Endothelial cell of umbilical vein (primary cell): Measurements from ENCODE around the gene CASK. TPM values are rescaled to one million over a fixed set of nuclear protein-coding genes. Genes with fewer than 3 reads are reported as not detected.

Experiments
- BruUV-seq: library from RNA; stranded (reverse); fragments of 400-500 nt; replicated peaks from 2 replicates; lab custom pipeline; 2021; lab: Mats Ljungman, UMichigan
- CTCF ChIA-PET: fragments of 300-600, 350-600 bp; sonication (Branson Sonifier 250); formaldehyde crosslinking; loops from one replicate; lab custom pipeline; 2021; ENCODE audit warnings: antibody characterized with exemption, inconsistent platforms; lab: Charles Lee
- POLR2A ChIA-PET: fragments of 300-600, 350-600 bp; sonication (Branson Sonifier 250); formaldehyde crosslinking; loops from one replicate; lab custom pipeline; 2021; ENCODE audit warnings: antibody characterized with exemption, inconsistent platforms; lab: Charles Lee
- DNase-seq: peaks from one replicate; pipeline ENCODE4 v3.0.0-alpha.2; 2011; ENCODE audit warnings: low read depth, low spot score
- FAIRE-seq: peaks from 2 replicates; lab custom pipeline; 2011; peaks lifted over from hg19 to GRCh38; lab: Jason Lieb, UNC
- H2AFZ ChIP-seq: 2 replicates; pipeline ENCODE4 v1.6.0; 2012; ENCODE audit warnings: low read depth, low read length, control low read depth, inconsistent platforms
- H3K27ac ChIP-seq: 2 replicates; pipeline ENCODE4 v1.5.1; 2011; ENCODE audit warnings: low read depth, mild to moderate bottlenecking, control low read depth, low read length, moderate library complexity; ENCODE audit not compliant: insufficient read depth
- H3K27me3 ChIP-seq, 2 experiments: 2 replicates each; pipeline versions ENCODE4 v1.6.0 to v1.6.1; 2011; ENCODE audit warnings: low read length in 2 of 2, mixed read lengths in 1 of 2; ENCODE audit not compliant: control insufficient read depth in 2 of 2, insufficient read depth in 2 of 2
- H3K36me3 ChIP-seq, 2 experiments: 2 replicates in 1 of 2; 3 replicates in 1 of 2; pipeline ENCODE4 v1.5.1; 2011; ENCODE audit warnings: low read length in 2 of 2, mild to moderate bottlenecking in 1 of 2, moderate library complexity in 1 of 2; ENCODE audit not compliant: control insufficient read depth in 2 of 2, insufficient read depth in 2 of 2; ENCODE audit errors: extremely low read depth in 1 of 2
- H3K4me1 ChIP-seq: 3 replicates; pipeline ENCODE4 v1.5.1; 2011; ENCODE audit warnings: mild to moderate bottlenecking, low read length; ENCODE audit not compliant: control insufficient read depth, insufficient read depth; ENCODE audit errors: extremely low read depth
- H3K4me2 ChIP-seq: 2 replicates; pipeline ENCODE4 v1.6.1; 2011; ENCODE audit warnings: low read length, control low read depth, mixed read lengths; ENCODE audit not compliant: insufficient read depth
- H3K4me3 ChIP-seq, 3 experiments: fragments of 200-600 bp in 1 of 3; sonication (generic), shearing (Covaris generic) in 1 of 3; replicated peaks in 1 of 3; 2 replicates each; pipeline ENCODE4 v1.5.1; 2011 to 2016; ENCODE audit warnings: control low read depth in 3 of 3, low read length in 3 of 3, mild to moderate bottlenecking in 2 of 3, inconsistent platforms in 1 of 3, low read depth in 1 of 3, moderate library complexity in 1 of 3; ENCODE audit not compliant: insufficient read depth in 1 of 3
- H3K79me2 ChIP-seq: 2 replicates; pipeline ENCODE4 v1.6.0; 2012; ENCODE audit warnings: low read length, inconsistent platforms; ENCODE audit not compliant: control insufficient read depth, insufficient read depth
- H3K9ac ChIP-seq: replicated peaks from 2 replicates; pipeline ENCODE3; 2011; ENCODE audit warnings: low read length, control low read depth; ENCODE audit not compliant: insufficient read depth; ENCODE audit errors: extremely low read depth
- H3K9me1 ChIP-seq: replicated peaks from 3 replicates; pipeline ENCODE4 v1.6.0; 2011; ENCODE audit warnings: mild to moderate bottlenecking, low read length; ENCODE audit not compliant: control insufficient read depth, insufficient read depth; ENCODE audit errors: extremely low read depth
- H3K9me3 ChIP-seq: replicated peaks from 2 replicates; pipeline ENCODE4 v1.5.1; 2012; ENCODE audit warnings: low read length, inconsistent platforms; ENCODE audit not compliant: control insufficient read depth, insufficient read depth
- H4K20me1 ChIP-seq: replicated peaks from 2 replicates; pipeline ENCODE3; 2011; ENCODE audit warnings: mild to moderate bottlenecking, low read length; ENCODE audit not compliant: control insufficient read depth, insufficient read depth; ENCODE audit errors: extremely low read depth
- EZH2 ChIP-seq: IDR thresholded peaks from 2 replicates; pipeline ENCODE4 v1.6.1; 2012; ENCODE audit warnings: borderline replicate concordance, low read depth, mild to moderate bottlenecking, moderate library complexity, low read length, inconsistent platforms; ENCODE audit not compliant: severe bottlenecking
- FOS ChIP-seq: IDR thresholded peaks from 2 replicates; pipeline ENCODE4 v1.6.1; 2011; ENCODE audit warnings: mild to moderate bottlenecking, low read length, moderate library complexity, borderline replicate concordance; ENCODE audit not compliant: insufficient read depth
- GATA2 ChIP-seq: IDR thresholded peaks from 2 replicates; pipeline ENCODE4 v1.7.0; 2011; ENCODE audit warnings: low read depth, mild to moderate bottlenecking, moderate library complexity, mixed read lengths, low read length; ENCODE audit not compliant: insufficient read length, insufficient read depth
- JUN ChIP-seq: IDR thresholded peaks from 2 replicates; pipeline ENCODE4 v1.6.1; 2011; ENCODE audit warnings: borderline replicate concordance, low read depth; ENCODE audit not compliant: insufficient read length, insufficient read depth
- MYC ChIP-seq: IDR thresholded peaks from one replicate; pipeline ENCODE4 v1.6.1; 2011; ENCODE audit warnings: mild to moderate bottlenecking, low read depth, low read length
- POLR2A ChIP-seq: IDR thresholded peaks from 2 replicates; pipeline ENCODE4 v1.6.1; 2012; ENCODE audit warnings: low read depth, mild to moderate bottlenecking, control low read depth, low read length
- POLR2AphosphoS5 ChIP-seq: IDR thresholded peaks from 2 replicates; pipeline ENCODE4 v1.6.1; 2012; ENCODE audit warnings: low read depth, mild to moderate bottlenecking, control low read depth, low read length, moderate library complexity; ENCODE audit not compliant: insufficient read depth
- dilution Hi-C: fragments of 300-500 bp; cut with MboI; formaldehyde crosslinking; loops from one replicate; pipeline ENCODE4 v1.15.0; 2019; ENCODE audit warnings: low sequenced_read_pairs; ENCODE audit not compliant: extremely low pct_ligation_motif_present
- intact Hi-C: fragments of 100-400 bp; cut with micrococcal nuclease; formaldehyde crosslinking; loops from one replicate; pipeline ENCODE4 v1.10.0; 2022
- polyA plus RNA-seq, 4 experiments: library from polyadenylated mRNA; depleted of rRNA in 3 of 4; stranded (reverse) in 3 of 4; unstranded in 1 of 4; fragments of >200 nt; gene quantifications; 2 replicates each; pipeline versions ENCODE4 v1.2.1 to v1.2.3, GENCODE V29; 2011 to 2012; ENCODE audit warnings: missing spikeins in 1 of 4
- total RNA-seq: library from RNA; stranded (reverse); gene quantifications from 2 replicates; pipeline ENCODE4 v1.2.3, GENCODE V29; 2021
- TF ChIP-seq, protein P1 (sequence below): IDR thresholded peaks from 2 replicates; pipeline ENCODE4 v1.6.1; 2011; ENCODE audit not compliant: insufficient read depth, insufficient read length
- TF ChIP-seq, protein P2 (sequence below), 2 donors: IDR thresholded peaks; 1 replicate in 1 of 2; 2 replicates in 1 of 2; pipeline ENCODE4 v1.5.1; 2011; ENCODE audit warnings: low read length in 2 of 2, mild to moderate bottlenecking in 2 of 2, moderate library complexity in 2 of 2, control low read depth in 1 of 2, inconsistent platforms in 1 of 2, low read depth in 1 of 2; ENCODE audit not compliant: insufficient read depth in 1 of 2; ENCODE audit errors: extremely low read depth in 1 of 2

Gene CASK
- total and polyA plus RNA-seq, 2 donors (not counting 3 experiments of a cell fraction or from before 2014, with no cell fraction given), result 6.4 to 30.4 TPM

DNA sequence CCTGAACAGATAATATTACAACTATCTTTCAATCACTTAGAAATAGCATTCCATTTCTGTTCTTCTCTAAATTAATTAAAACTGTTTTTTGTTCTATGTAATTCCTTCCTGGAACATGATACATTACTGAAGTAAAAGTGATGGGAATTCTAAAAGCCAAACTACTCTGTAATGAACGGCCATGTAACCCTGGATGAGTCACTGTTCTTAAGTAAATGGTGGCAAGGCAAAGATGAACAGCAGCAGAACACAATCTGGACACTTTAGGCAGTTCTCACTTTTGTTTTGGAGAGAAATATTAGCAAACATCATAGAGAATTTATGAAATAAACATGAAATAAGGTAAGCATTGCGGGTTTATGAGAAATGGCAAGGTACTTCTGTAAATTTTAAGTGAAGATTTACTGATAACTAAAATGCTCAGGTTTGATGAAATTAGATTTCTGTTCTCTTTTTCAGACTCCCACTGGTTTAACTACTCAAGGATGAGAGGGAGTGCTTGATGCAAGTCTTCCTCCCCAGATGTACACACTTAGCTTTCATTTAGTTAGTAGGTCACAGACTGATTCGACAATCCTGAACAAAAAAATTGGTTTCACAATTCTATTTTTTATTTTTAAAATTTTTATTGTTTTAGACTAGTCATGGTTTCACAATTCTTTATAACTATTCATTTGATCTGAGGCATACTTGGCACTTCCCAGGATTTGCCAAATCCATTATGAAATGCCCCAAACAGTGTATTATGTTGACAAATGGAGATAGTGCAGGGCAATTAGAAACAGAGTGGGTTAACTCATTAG is 200.3 kb downstream of the CASK start:
- H3K27me3 ChIP-seq, result no peaks in the 10 kb centered on the region
- H4K20me1 ChIP-seq, result no peaks in the 10 kb centered on the region
- TF ChIP-seq GATA2 (no peak), EZH2 (no peak), POLR2A (no peak), MYC (no peak)
- BruUV-seq, result no TSS peak
- POLR2A ChIA-PET, result no interaction called here
- H3K9me1 ChIP-seq, result no peaks in the 10 kb centered on the region
- H3K27ac ChIP-seq, result no peak overlapping the region
- no peaks in the 10 kb centered on the region for H3K79me2 ChIP-seq
- H3K4me3 ChIP-seq, result no peak overlapping the region
- H3K9ac ChIP-seq, result no peak overlapping the region
- dilution Hi-C loops, result no loop called here
- no peak for DNase-seq
- no peaks in the 10 kb centered on the region for H3K9me3 ChIP-seq
- H3K36me3 ChIP-seq, result no peaks in the 10 kb centered on the region
- no peak for FAIRE-seq
- no peak overlapping the region for H2AFZ ChIP-seq
- CTCF ChIA-PET, result no interaction called here
- intact Hi-C loops, result no loop called here
- H3K4me1 ChIP-seq, result no peaks in the 10 kb centered on the region
- no peak overlapping the region for H3K4me2 ChIP-seq

DNA sequence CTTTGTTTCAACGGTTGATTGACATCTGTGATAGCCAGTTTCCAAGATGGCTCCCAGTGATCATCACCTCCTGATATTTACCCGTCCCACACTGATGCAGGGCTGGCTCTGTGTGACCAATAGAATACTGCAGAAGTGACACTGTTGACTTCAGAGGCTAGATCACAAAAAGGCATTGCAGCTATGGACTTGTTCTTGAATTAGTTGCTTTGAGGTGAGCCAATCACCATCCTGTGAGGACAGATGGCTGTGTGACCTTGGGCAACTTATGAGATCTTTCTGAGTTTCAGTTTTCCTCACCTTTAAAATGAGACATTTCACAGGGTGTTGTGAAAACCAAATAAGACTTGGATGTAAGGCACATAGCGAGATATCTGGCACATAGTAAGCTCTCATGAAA is 201.1 kb downstream of the CASK start:
- Histone ChIP-seq H3K9me3 (no peaks in the 10 kb centered on the region), H3K9me1 (no peaks in the 10 kb centered on the region), H3K79me2 (no peaks in the 10 kb centered on the region), H3K27ac (no peak overlapping the region), H2AFZ (no peak overlapping the region), H3K4me2 (no peak overlapping the region), H3K4me3 (no peak overlapping the region), H3K9ac (no peak overlapping the region), H3K36me3 (no peaks in the 10 kb centered on the region), H3K27me3 (no peaks in the 10 kb centered on the region), H4K20me1 (no peaks in the 10 kb centered on the region), H3K4me1 (no peaks in the 10 kb centered on the region)
- FAIRE-seq (no peak), DNase-seq (no peak)
- no peak for TF ChIP-seq POLR2AphosphoS5
- no peak for TF ChIP-seq JUN
- TF ChIP-seq, protein P1, sequence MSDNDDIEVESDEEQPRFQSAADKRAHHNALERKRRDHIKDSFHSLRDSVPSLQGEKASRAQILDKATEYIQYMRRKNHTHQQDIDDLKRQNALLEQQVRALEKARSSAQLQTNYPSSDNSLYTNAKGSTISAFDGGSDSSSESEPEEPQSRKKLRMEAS, result no peak
- TF ChIP-seq EZH2, result no peak
- TF ChIP-seq, protein P2, sequence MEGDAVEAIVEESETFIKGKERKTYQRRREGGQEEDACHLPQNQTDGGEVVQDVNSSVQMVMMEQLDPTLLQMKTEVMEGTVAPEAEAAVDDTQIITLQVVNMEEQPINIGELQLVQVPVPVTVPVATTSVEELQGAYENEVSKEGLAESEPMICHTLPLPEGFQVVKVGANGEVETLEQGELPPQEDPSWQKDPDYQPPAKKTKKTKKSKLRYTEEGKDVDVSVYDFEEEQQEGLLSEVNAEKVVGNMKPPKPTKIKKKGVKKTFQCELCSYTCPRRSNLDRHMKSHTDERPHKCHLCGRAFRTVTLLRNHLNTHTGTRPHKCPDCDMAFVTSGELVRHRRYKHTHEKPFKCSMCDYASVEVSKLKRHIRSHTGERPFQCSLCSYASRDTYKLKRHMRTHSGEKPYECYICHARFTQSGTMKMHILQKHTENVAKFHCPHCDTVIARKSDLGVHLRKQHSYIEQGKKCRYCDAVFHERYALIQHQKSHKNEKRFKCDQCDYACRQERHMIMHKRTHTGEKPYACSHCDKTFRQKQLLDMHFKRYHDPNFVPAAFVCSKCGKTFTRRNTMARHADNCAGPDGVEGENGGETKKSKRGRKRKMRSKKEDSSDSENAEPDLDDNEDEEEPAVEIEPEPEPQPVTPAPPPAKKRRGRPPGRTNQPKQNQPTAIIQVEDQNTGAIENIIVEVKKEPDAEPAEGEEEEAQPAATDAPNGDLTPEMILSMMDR (IDR thresholded peaks at IDR 0.05; ENCODE audit: extremely low read depth in 1 of 2, insufficient read depth in 1 of 2, low read depth in 1 of 2, low read length in 2 of 2), result no peak
- no peak for TF ChIP-seq GATA2
- no peak for TF ChIP-seq FOS
- no TSS peak for BruUV-seq
- dilution Hi-C loops (no loop called here), intact Hi-C loops (no loop called here)
- ChIA-PET POLR2A (no interaction called here), CTCF (no interaction called here)
